Measurements from ENCODE around the gene C10orf90. TPM values are rescaled to one million over a fixed set of nuclear protein-coding genes. Genes with fewer than 3 reads are reported as not detected.

C10orf90 gene
- total RNA-seq, 1 experiment from 2014 or later, result 0.59 TPM

- Histone ChIP-seq H3K36me3 (ENCODE audit: low read depth) (no peaks in the 10 kb centered on the region), H3K79me2 (ENCODE audit: low read depth) (no peaks in the 10 kb centered on the region), H3K9me2 (ENCODE audit: insufficient read depth) (no peaks in the 10 kb centered on the region), H3F3A (ENCODE audit: insufficient read depth, low read depth) (no peaks in the 10 kb centered on the region), H3K27me3 (ENCODE audit: insufficient read depth, low read depth) (no peaks in the 10 kb centered on the region), H3K4me2 (no peak overlapping the region), H3K4me3 (no peak overlapping the region), H3K4me1 (replicated peaks; ENCODE audit: insufficient read depth) (0 out of 2 replicates have a peak, but pooled peaks cover 8% of the 10 kb centered on the region), H3K9me3 (ENCODE audit: insufficient read depth, low read depth) (no peaks in the 10 kb centered on the region), H4K20me1 (ENCODE audit: insufficient read depth) (no peaks in the 10 kb centered on the region), H3K27ac (no peak overlapping the region), H2AFZ (no peak overlapping the region)
- TF ChIP-seq CTCF (conservative IDR thresholded peaks at IDR 0.05) (no peak), EZH2 (IDR thresholded peaks at IDR 0.05; ENCODE audit: low read depth) (no peak)
- intact Hi-C loops (cut with micrococcal nuclease; ENCODE audit: unreplicated experiment), result no loop called here
- no peak for DNase-seq
- no TSS peak for BruUV-seq (replicated peaks)
- ChIA-PET POLR2A (ENCODE audit: unreplicated experiment) (no interaction called here), CTCF (no interaction called here)
Observed at GRCh38 chr10:126661356-126661755, 9.1 kb downstream of the C10orf90 start.

GRCh38 chr10:126659750-126660149 is 10.7 kb downstream of the C10orf90 start:
- H4K20me1 ChIP-seq (ENCODE audit: insufficient read depth), result no peaks in the 10 kb centered on the region
- CTCF ChIA-PET, result no interaction called here
- H3K27ac ChIP-seq, result no peak overlapping the region
- H3F3A ChIP-seq (ENCODE audit: insufficient read depth, low read depth), result no peaks in the 10 kb centered on the region
- no peak overlapping the region for H3K4me2 ChIP-seq
- BruUV-seq (replicated peaks), result no TSS peak
- H3K4me1 ChIP-seq (replicated peaks; ENCODE audit: insufficient read depth), result 0 out of 2 replicates have a peak, but pooled peaks cover 8% of the 10 kb centered on the region
- no peaks in the 10 kb centered on the region for H3K9me3 ChIP-seq (ENCODE audit: insufficient read depth, low read depth)
- no peaks in the 10 kb centered on the region for H3K79me2 ChIP-seq (ENCODE audit: low read depth)
- no peak overlapping the region for H2AFZ ChIP-seq
- POLR2A ChIA-PET (ENCODE audit: unreplicated experiment), result no interaction called here
- H3K36me3 ChIP-seq (ENCODE audit: low read depth), result no peaks in the 10 kb centered on the region
- no peak for TF ChIP-seq EZH2 (IDR thresholded peaks at IDR 0.05; ENCODE audit: low read depth)
- no peak for TF ChIP-seq CTCF (conservative IDR thresholded peaks at IDR 0.05)
- no peak overlapping the region for H3K4me3 ChIP-seq
- intact Hi-C loops (cut with micrococcal nuclease; ENCODE audit: unreplicated experiment), result no loop called here
- H3K9me2 ChIP-seq (ENCODE audit: insufficient read depth), result no peaks in the 10 kb centered on the region
- DNase-seq, result no peak
- H3K27me3 ChIP-seq (ENCODE audit: insufficient read depth, low read depth), result no peaks in the 10 kb centered on the region

DNA sequence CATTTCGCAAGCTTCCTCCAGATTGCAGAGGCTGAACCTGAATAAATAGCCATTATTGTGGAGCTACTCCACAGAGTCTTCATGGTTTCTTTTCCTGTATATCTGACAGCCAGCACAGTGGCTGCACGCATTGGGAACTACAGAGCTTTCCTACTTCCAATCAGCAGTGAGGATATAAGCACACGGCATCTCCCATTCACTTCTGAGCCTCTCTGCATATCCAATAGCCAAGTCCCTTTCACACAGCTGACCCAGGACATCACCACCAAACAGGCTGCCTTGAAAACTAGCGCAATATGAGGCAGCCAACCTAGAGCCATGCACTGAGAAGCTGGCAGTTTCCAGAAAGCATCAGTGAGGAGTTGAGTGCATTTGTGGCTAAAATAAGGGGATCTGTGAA is 11.6 kb downstream of the C10orf90 start:
- no peak for DNase-seq
- H3K27me3 ChIP-seq (ENCODE audit: insufficient read depth, low read depth), result no peaks in the 10 kb centered on the region
- H3K4me1 ChIP-seq (replicated peaks; ENCODE audit: insufficient read depth), result 0 out of 2 replicates have a peak, but pooled peaks cover 4% of the 10 kb centered on the region
- H3K9me3 ChIP-seq (ENCODE audit: insufficient read depth, low read depth), result no peaks in the 10 kb centered on the region
- H3K9me2 ChIP-seq (ENCODE audit: insufficient read depth), result no peaks in the 10 kb centered on the region
- H3K4me3 ChIP-seq, result no peak overlapping the region
- H2AFZ ChIP-seq, result no peak overlapping the region
- no peak overlapping the region for H3K4me2 ChIP-seq
- no peaks in the 10 kb centered on the region for H3K36me3 ChIP-seq (ENCODE audit: low read depth)
- intact Hi-C loops (cut with micrococcal nuclease; ENCODE audit: unreplicated experiment), result no loop called here
- no peak for TF ChIP-seq CTCF (conservative IDR thresholded peaks at IDR 0.05)
- no peak for TF ChIP-seq EZH2 (IDR thresholded peaks at IDR 0.05; ENCODE audit: low read depth)
- ChIA-PET CTCF (no interaction called here), POLR2A (ENCODE audit: unreplicated experiment) (no interaction called here)
- no peak overlapping the region for H3K27ac ChIP-seq
- H3F3A ChIP-seq (ENCODE audit: insufficient read depth, low read depth), result no peaks in the 10 kb centered on the region
- no TSS peak for BruUV-seq (replicated peaks)
- no peaks in the 10 kb centered on the region for H3K79me2 ChIP-seq (ENCODE audit: low read depth)
- no peaks in the 10 kb centered on the region for H4K20me1 ChIP-seq (ENCODE audit: insufficient read depth)

Measured in PC-9 (cell line).